MCF 10A (cell line): ENCODE data around the gene HDAC11. TPM values are rescaled to one million over a fixed set of nuclear protein-coding genes. Genes with fewer than 3 reads are reported as not detected.

Experiments
- BruUV-seq: library from RNA; stranded (reverse); fragments of 400-500 nt; replicated peaks from 2 replicates; lab custom pipeline; 2021; lab: Mats Ljungman, UMichigan
- CTCF ChIA-PET: fragments of 300-600 bp; sonication (Branson Sonifier 250); formaldehyde crosslinking; extraction: SDS; loops from one replicate; lab custom pipeline; 2021; ENCODE audit warnings: antibody characterized with exemption, inconsistent platforms; lab: Yijun Ruan, JAX
- POLR2A ChIA-PET: fragments of 300-600, 350-650 bp; sonication (Branson Sonifier 250); formaldehyde crosslinking; extraction: SDS; loops from one replicate; lab custom pipeline; 2020; ENCODE audit warnings: antibody characterized with exemption, inconsistent platforms; lab: Yijun Ruan, JAX
- DNase-seq: peaks from one replicate; pipeline ENCODE4 v3.0.0-alpha.2; 2018; ENCODE audit not compliant: unreplicated experiment
- H3K27ac Mint-ChIP-seq: one replicate; pipeline ENCODE4 v1.8.0; 2022; ENCODE audit warnings: mild to moderate bottlenecking, low read depth, mixed read lengths; ENCODE audit not compliant: unreplicated experiment
- H3K27me3 Mint-ChIP-seq: one replicate; pipeline ENCODE4 v1.8.0; 2022; ENCODE audit warnings: mixed read lengths; ENCODE audit not compliant: insufficient read depth, unreplicated experiment
- H3K36me3 Mint-ChIP-seq: one replicate; pipeline ENCODE4 v1.8.0; 2022; ENCODE audit warnings: mild to moderate bottlenecking, moderate library complexity, mixed read lengths; ENCODE audit not compliant: insufficient read depth, unreplicated experiment
- H3K4me1 Mint-ChIP-seq: one replicate; pipeline ENCODE4 v1.8.0; 2022; ENCODE audit warnings: mixed read lengths; ENCODE audit not compliant: insufficient read depth, unreplicated experiment
- H3K4me3 Mint-ChIP-seq: one replicate; pipeline ENCODE4 v1.8.0; 2022; ENCODE audit warnings: mild to moderate bottlenecking, moderate library complexity, mixed read lengths; ENCODE audit not compliant: unreplicated experiment
- H3K9me3 Mint-ChIP-seq: one replicate; pipeline ENCODE4 v1.8.0; 2022; ENCODE audit warnings: mixed read lengths; ENCODE audit not compliant: unreplicated experiment
- intact Hi-C: fragments of 100-400 bp; cut with micrococcal nuclease; formaldehyde crosslinking; loops from 2 replicates; pipeline ENCODE4 v1.14.1; 2022
- total RNA-seq: library from RNA; stranded (reverse); gene quantifications from 2 replicates; pipeline ENCODE4 v1.2.3, GENCODE V29; 2022
- TF ChIP-seq, protein P1 (sequence below): fragments of 200-600 bp; IDR thresholded peaks from one replicate; pipeline ENCODE4 v1.8.0; 2022; ENCODE audit warnings: antibody characterized with exemption, mild to moderate bottlenecking; ENCODE audit not compliant: unreplicated experiment

Gene HDAC11
- total RNA-seq, 1 experiment from 2014 or later: 8.7 TPM

DNA sequence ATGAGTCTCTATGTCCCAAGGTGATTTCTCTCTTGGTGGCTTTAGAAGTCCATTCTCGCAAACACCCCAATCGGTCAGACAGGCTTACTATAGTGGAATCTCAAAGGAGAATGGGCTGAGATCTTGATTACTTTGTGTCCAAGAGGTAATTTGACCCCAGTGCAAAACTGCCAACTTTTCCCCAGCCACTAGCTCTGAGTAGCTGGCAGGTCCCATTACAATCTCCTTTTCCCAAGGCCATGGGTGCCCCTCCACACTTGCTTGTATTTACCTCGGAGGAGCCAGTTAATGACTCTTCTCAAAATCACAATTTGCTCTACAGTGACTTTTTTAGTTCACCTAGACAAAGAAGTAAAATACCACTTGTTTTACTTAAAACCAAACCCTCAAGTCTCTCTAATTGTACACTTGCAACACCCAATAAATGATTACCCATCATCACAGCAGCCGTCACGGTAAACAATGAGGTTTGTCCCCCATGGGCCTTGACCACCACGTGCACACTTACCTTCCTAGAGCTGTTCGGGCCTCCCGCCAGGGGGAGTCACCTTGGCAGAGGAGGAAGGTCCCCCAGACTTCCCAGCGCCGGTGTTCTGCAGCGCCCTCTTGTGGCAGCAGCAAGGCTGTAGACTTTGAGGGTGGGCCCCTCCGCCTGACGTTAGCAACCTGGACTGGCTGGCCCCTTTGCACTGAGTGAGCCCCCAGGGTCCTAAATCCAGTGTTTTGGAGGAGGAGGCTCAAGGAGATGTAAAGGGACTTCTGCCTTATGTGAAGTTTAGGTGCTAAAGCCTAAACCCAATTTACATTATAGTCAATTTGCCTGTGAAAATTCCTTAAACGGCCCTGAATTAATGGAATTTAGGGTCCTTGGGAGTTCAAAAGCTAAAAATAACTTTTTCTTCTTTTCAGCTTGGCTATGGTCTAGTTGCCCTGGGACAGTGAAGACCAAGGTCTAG is 18.7 kb upstream of the HDAC11 start:
- intact Hi-C loops: no loop called here
- POLR2A ChIA-PET: no interaction called here

DNA sequence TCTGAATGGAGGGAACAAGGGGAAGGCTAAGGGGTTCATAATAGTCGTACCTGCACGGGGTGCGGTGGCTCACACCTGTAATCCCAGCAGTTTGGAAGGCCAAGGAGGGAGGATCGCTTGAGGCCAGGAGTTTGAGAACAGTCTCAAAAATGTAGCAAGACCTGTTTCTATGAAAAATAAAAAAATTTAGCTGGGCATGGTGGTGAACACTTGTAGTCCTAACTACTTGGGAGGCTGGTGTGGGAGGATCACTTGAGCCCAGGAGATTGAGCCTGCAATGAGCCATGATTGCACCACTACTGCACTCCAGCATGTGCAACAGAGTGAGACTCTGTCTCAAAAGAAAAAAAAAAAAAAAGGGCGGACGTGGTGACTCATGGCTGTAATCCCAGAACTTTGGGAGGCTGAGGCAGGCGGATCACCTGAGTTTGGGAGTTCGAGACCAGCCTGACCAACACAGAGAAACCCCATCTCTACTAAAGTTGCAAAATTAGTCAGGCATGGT is 17.9 kb upstream of the HDAC11 start:
- intact Hi-C loops: no loop called here
- no peak overlapping the region for H3K27ac Mint-ChIP-seq
- H3K27me3 Mint-ChIP-seq: peaks cover 11% of the 10 kb centered on the region
- TF ChIP-seq, protein P1, sequence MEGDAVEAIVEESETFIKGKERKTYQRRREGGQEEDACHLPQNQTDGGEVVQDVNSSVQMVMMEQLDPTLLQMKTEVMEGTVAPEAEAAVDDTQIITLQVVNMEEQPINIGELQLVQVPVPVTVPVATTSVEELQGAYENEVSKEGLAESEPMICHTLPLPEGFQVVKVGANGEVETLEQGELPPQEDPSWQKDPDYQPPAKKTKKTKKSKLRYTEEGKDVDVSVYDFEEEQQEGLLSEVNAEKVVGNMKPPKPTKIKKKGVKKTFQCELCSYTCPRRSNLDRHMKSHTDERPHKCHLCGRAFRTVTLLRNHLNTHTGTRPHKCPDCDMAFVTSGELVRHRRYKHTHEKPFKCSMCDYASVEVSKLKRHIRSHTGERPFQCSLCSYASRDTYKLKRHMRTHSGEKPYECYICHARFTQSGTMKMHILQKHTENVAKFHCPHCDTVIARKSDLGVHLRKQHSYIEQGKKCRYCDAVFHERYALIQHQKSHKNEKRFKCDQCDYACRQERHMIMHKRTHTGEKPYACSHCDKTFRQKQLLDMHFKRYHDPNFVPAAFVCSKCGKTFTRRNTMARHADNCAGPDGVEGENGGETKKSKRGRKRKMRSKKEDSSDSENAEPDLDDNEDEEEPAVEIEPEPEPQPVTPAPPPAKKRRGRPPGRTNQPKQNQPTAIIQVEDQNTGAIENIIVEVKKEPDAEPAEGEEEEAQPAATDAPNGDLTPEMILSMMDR: no peak
- H3K4me3 Mint-ChIP-seq: no peak overlapping the region
- BruUV-seq: no TSS peak
- no peaks in the 10 kb centered on the region for H3K9me3 Mint-ChIP-seq
- ChIA-PET POLR2A (interaction anchor here (0.6 kb wide), 1 partner anchor 409 kb away, joined by 3 read pairs; no protein-coding TSS in a partner anchor), CTCF (interaction anchor here (0.6 to 1.6 kb wide), 5 partner anchors 9 to 903 kb away, joined by 3 to 7 read pairs (median 4); no protein-coding TSS in a partner anchor)
- peak; percentile 37 for DNase-seq
- H3K36me3 Mint-ChIP-seq: no peaks in the 10 kb centered on the region
- H3K4me1 Mint-ChIP-seq: no peaks in the 10 kb centered on the region

More for the DNA sequence above, 18.7 kb upstream of the HDAC11 start:
- peaks cover 11% of the 10 kb centered on the region for H3K27me3 Mint-ChIP-seq
- H3K9me3 Mint-ChIP-seq: no peaks in the 10 kb centered on the region
- CTCF ChIA-PET: interaction anchor here (0.7 to 1.5 kb wide), 2 partner anchors 8 to 903 kb away, joined by 3 to 4 read pairs; no protein-coding TSS in a partner anchor
- no peak overlapping the region for H3K27ac Mint-ChIP-seq
- DNase-seq: peak; percentile 55
- H3K4me1 Mint-ChIP-seq: no peaks in the 10 kb centered on the region
- TF ChIP-seq, protein P1: peak; percentile 41
- H3K4me3 Mint-ChIP-seq: no peak overlapping the region
- BruUV-seq: no TSS peak
- H3K36me3 Mint-ChIP-seq: no peaks in the 10 kb centered on the region

DNA sequence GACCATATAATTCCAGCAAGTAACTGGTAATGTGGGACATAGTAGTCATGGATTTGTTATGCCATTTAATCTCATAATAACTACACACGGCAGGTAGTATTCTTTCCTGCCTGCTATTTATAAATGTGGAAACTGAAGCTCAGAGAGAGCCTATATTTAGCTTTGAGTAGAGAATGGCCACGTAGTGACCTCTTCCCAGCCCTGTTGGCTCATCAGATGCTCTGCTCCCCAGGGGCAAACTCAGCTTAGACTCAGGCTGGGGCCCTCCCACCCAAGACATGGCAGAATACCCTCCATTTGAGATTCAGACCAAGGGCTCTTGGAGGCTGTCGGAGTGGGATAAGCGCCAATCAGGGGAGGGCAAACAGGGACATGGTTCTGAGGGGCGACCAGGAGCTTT is 17.3 kb upstream of the HDAC11 start:
- BruUV-seq: no TSS peak
- Mint-ChIP-seq H3K27ac (no peak overlapping the region), H3K9me3 (no peaks in the 10 kb centered on the region), H3K4me1 (no peaks in the 10 kb centered on the region), H3K36me3 (no peaks in the 10 kb centered on the region), H3K4me3 (no peak overlapping the region), H3K27me3 (peaks cover 11% of the 10 kb centered on the region)
- TF ChIP-seq, protein P1: no peak
- POLR2A ChIA-PET: interaction anchor here (0.6 kb wide), 1 partner anchor 410 kb away, joined by 3 read pairs; no protein-coding TSS in a partner anchor
- DNase-seq: no peak
- CTCF ChIA-PET: interaction anchor here (0.6 to 1.6 kb wide), 7 partner anchors 10 to 203 kb away, joined by 3 to 7 read pairs (median 4); no protein-coding TSS in a partner anchor
- intact Hi-C loops: no loop called here
